HTERT RPE-1 (cell line): ENCODE data around the gene SSPN.

Source experiments
- in situ Hi-C: fragments of 300-500 bp; cut with MboI; formaldehyde crosslinking; loops from 4 replicates; pipeline ENCODE4 v1.14.3; 2020; ENCODE audit warnings: low sequenced_read_pairs

The SSPN gene

GRCh38 chr12:26255893-26256645 is 60.7 kb downstream of the SSPN start:
- in situ Hi-C loops = no loop called here

GRCh38 chr12:26264215-26264838 is 69.0 kb downstream of the SSPN start:
- in situ Hi-C loops = no loop called here

GRCh38 chr12:26265606-26266005 is 70.2 kb downstream of the SSPN start:
- in situ Hi-C loops = no loop called here

- in situ Hi-C loops = no loop called here
These were observed 71.5 kb downstream of the SSPN start for GRCh38 chr12:26266881-26267280.

GRCh38 chr12:26268841-26269561 is 73.6 kb downstream of the SSPN start:
- in situ Hi-C loops = no loop called here

- in situ Hi-C loops = no loop called here
These were observed 74.3 kb downstream of the SSPN start for GRCh38 chr12:26269562-26270284.

GRCh38 chr12:26271024-26271423 is 75.7 kb downstream of the SSPN start:
- in situ Hi-C loops = no loop called here

GRCh38 chr12:26271889-26272492 is 76.6 kb downstream of the SSPN start:
- in situ Hi-C loops = no loop called here

GRCh38 chr12:26272851-26273250 is 77.5 kb downstream of the SSPN start:
- in situ Hi-C loops = no loop called here

- in situ Hi-C loops = no loop called here
These were observed 78.4 kb downstream of the SSPN start for GRCh38 chr12:26273811-26274210.

- in situ Hi-C loops = no loop called here
These were observed 79.3 kb downstream of the SSPN start for GRCh38 chr12:26274441-26275312.

- in situ Hi-C loops = no loop called here
These were observed 80.1 kb downstream of the SSPN start for GRCh38 chr12:26275313-26276131.

- in situ Hi-C loops = no loop called here
These were observed 81.3 kb downstream of the SSPN start for GRCh38 chr12:26276709-26277108.

- in situ Hi-C loops = no loop called here
These were observed 82.3 kb downstream of the SSPN start for GRCh38 chr12:26277506-26278246.

GRCh38 chr12:26278266-26278665 is 82.9 kb downstream of the SSPN start:
- in situ Hi-C loops = no loop called here

GRCh38 chr12:26278666-26279065 is 83.3 kb downstream of the SSPN start:
- in situ Hi-C loops = no loop called here

GRCh38 chr12:26279091-26279490 is 83.7 kb downstream of the SSPN start:
- in situ Hi-C loops = no loop called here

- in situ Hi-C loops = no loop called here
These were observed 84.5 kb downstream of the SSPN start for GRCh38 chr12:26279908-26280307.
